Gastroesophageal sphincter (tissue), 3 donors: ENCODE measurements around the gene ATP5IF1.

Experiments used
- EP300 ChIP-seq: sonication (generic); formaldehyde crosslinking; IDR thresholded peaks from one replicate; pipeline ENCODE4 v1.6.1; 2017; ENCODE audit warnings: antibody characterized with exemption, mild to moderate bottlenecking
- POLR2AphosphoS5 ChIP-seq: sonication (generic); formaldehyde crosslinking; IDR thresholded peaks from one replicate; pipeline ENCODE4 v1.6.1; 2017; ENCODE audit warnings: antibody characterized with exemption
- TF ChIP-seq, protein P1 (sequence below), 4 experiments: fragments of 200-600 bp in 2 of 4; fragments of 450-650 bp in 2 of 4; sonication (generic) in 1 of 4; IDR thresholded peaks; one replicate each; pipeline ENCODE4 v1.5.1; 2017 to 2019; ENCODE audit warnings: antibody characterized with exemption in 4 of 4, mild to moderate bottlenecking in 2 of 4, moderate library complexity in 2 of 4

DNA sequence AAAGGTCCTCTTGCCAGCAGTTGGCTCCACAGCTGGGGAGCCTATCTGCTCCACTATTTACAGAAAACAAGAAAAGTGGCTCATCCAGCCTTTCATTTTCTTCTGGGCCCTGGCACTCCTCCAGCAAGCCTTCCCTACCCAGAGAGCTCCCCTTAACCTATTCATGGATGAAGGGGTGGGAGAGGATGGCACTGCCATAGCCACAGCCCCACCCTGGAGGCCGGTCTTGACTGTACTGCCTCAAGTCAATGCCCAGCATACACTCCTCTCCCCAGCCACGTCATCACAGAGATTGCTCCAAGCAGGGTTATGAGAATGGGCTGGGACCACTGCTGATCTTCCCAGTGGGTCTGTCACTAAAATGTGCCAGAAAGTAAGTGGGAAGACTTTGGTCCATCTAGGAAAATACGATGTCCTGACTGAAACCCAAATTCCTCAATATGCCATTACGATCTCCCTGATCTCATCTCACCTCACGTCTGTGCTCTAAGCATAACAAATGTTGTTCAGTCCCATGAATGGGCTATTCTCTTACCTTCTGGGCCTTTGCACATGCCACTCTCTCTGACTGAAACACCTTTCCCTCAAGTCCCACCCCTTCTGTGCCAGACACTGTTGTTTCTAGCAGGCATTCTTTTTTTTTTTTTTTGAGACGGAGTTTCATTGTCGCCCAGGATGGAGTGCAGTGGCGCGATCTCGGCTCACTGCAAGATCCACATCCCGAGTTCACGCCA is 38.1 kb upstream of the ATP5IF1 start:
- TF ChIP-seq, protein P1, sequence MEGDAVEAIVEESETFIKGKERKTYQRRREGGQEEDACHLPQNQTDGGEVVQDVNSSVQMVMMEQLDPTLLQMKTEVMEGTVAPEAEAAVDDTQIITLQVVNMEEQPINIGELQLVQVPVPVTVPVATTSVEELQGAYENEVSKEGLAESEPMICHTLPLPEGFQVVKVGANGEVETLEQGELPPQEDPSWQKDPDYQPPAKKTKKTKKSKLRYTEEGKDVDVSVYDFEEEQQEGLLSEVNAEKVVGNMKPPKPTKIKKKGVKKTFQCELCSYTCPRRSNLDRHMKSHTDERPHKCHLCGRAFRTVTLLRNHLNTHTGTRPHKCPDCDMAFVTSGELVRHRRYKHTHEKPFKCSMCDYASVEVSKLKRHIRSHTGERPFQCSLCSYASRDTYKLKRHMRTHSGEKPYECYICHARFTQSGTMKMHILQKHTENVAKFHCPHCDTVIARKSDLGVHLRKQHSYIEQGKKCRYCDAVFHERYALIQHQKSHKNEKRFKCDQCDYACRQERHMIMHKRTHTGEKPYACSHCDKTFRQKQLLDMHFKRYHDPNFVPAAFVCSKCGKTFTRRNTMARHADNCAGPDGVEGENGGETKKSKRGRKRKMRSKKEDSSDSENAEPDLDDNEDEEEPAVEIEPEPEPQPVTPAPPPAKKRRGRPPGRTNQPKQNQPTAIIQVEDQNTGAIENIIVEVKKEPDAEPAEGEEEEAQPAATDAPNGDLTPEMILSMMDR (IDR thresholded peaks at IDR 0.05) = no peak
- no peak for TF ChIP-seq POLR2AphosphoS5
- no peak for TF ChIP-seq EP300
